Measurements from ENCODE around the gene SLC39A11.

Gene SLC39A11

GRCh38 chr17:72705905-72706395, 386.5 kb downstream of the SLC39A11 start:
- no peak for DNase-seq

- no peak for DNase-seq
Measured at GRCh38 chr17:72702998-72703397, 389.5 kb downstream of the SLC39A11 start.

- DNase-seq = no peak
Measured at GRCh38 chr17:72702136-72702735, 390.3 kb downstream of the SLC39A11 start.

- no peak for DNase-seq
Measured at GRCh38 chr17:72700226-72700625, 392.3 kb downstream of the SLC39A11 start.

- no peak for DNase-seq
Measured at GRCh38 chr17:72699545-72699944, 392.9 kb downstream of the SLC39A11 start.

GRCh38 chr17:72697602-72698146, 394.8 kb downstream of the SLC39A11 start:
- DNase-seq = no peak

GRCh38 chr17:72696721-72697120, 395.8 kb downstream of the SLC39A11 start:
- DNase-seq = no peak

GRCh38 chr17:72696156-72696555, 396.3 kb downstream of the SLC39A11 start:
- DNase-seq = no peak

- DNase-seq = no peak
Measured at GRCh38 chr17:72693956-72694355, 398.5 kb downstream of the SLC39A11 start.

GRCh38 chr17:72693151-72693878, 399.2 kb downstream of the SLC39A11 start:
- no peak for DNase-seq

GRCh38 chr17:72692676-72693075, 399.8 kb downstream of the SLC39A11 start:
- DNase-seq = no peak

GRCh38 chr17:72691586-72691985, 400.9 kb downstream of the SLC39A11 start:
- DNase-seq = no peak

GRCh38 chr17:72691017-72691416, 401.5 kb downstream of the SLC39A11 start:
- DNase-seq = no peak

- no peak for DNase-seq
Measured at GRCh38 chr17:72687886-72688285, 404.6 kb downstream of the SLC39A11 start.

GRCh38 chr17:72684405-72685020, 408.0 kb downstream of the SLC39A11 start:
- DNase-seq = no peak

GRCh38 chr17:72683506-72684404, 408.7 kb downstream of the SLC39A11 start:
- DNase-seq = no peak

GRCh38 chr17:72682605-72683004, 409.9 kb downstream of the SLC39A11 start:
- DNase-seq = no peak

- DNase-seq = no peak
Measured at GRCh38 chr17:72681844-72682243, 410.6 kb downstream of the SLC39A11 start.

- DNase-seq = no peak
Measured at GRCh38 chr17:72677714-72678390, 414.6 kb downstream of the SLC39A11 start.

- no peak for DNase-seq
Measured at GRCh38 chr17:72677108-72677507, 415.4 kb downstream of the SLC39A11 start.

GRCh38 chr17:72672729-72673128, 419.8 kb downstream of the SLC39A11 start:
- no peak for DNase-seq

- no peak for DNase-seq
Measured at GRCh38 chr17:72671016-72671415, 421.5 kb downstream of the SLC39A11 start.

Data from stimulated activated CD4-positive, alpha-beta T cell treated with anti-CD3 and anti-CD28 coated beads, Interleukin-2, amount 100 ng/mL, for 24 hours (primary cell).